HG03460 (cell line): Measurements from ENCODE around the gene TSC2.

Experiments used
- ATAC-seq: cut with Tn5 transposase; IDR thresholded peaks from one replicate; pipeline ENCODE4 v1.9.1; 2021; ENCODE audit not compliant: unreplicated experiment

TSC2 gene

GRCh38 chr16:2066139-2066538 is 18.4 kb downstream of the TSC2 start:
- ATAC-seq = no peak

- no peak for ATAC-seq
Observed at GRCh38 chr16:2070576-2071453, 23.0 kb downstream of the TSC2 start.

GRCh38 chr16:2071454-2072202 is 23.8 kb downstream of the TSC2 start:
- no peak for ATAC-seq

GRCh38 chr16:2072926-2073325 is 25.1 kb downstream of the TSC2 start:
- ATAC-seq = no peak

- ATAC-seq = no peak
Observed at GRCh38 chr16:2074071-2074470, 26.3 kb downstream of the TSC2 start.

GRCh38 chr16:2075631-2076030 is 27.8 kb downstream of the TSC2 start:
- ATAC-seq = no peak

- no peak for ATAC-seq
Observed at GRCh38 chr16:2076072-2076865, 28.5 kb downstream of the TSC2 start.

- no peak for ATAC-seq
Observed at GRCh38 chr16:2077016-2077415, 29.2 kb downstream of the TSC2 start.

- no peak for ATAC-seq
Observed at GRCh38 chr16:2077696-2078095, 29.9 kb downstream of the TSC2 start.

GRCh38 chr16:2078096-2078495 is 30.3 kb downstream of the TSC2 start:
- no peak for ATAC-seq

- ATAC-seq = no peak
Observed at GRCh38 chr16:2078691-2079090, 30.9 kb downstream of the TSC2 start.

- ATAC-seq = no peak
Observed at GRCh38 chr16:2079311-2079800, 31.6 kb downstream of the TSC2 start.

- ATAC-seq = no peak
Observed at GRCh38 chr16:2079991-2080390, 32.2 kb downstream of the TSC2 start.

GRCh38 chr16:2081201-2082084 is 33.7 kb downstream of the TSC2 start:
- no peak for ATAC-seq

- ATAC-seq = no peak
Observed at GRCh38 chr16:2082171-2082982, 34.6 kb downstream of the TSC2 start.

GRCh38 chr16:2082983-2083364 is 35.2 kb downstream of the TSC2 start:
- ATAC-seq = no peak

- ATAC-seq = no peak
Observed at GRCh38 chr16:2083409-2083808, 35.6 kb downstream of the TSC2 start.

GRCh38 chr16:2083876-2084780 is 36.3 kb downstream of the TSC2 start:
- ATAC-seq = no peak
